ENCODE measurements around the gene GPS1. TPM values are rescaled to one million over a fixed set of nuclear protein-coding genes. Genes with fewer than 3 reads are reported as not detected.

GPS1 gene
- total and polyA plus RNA-seq, 5 donors, result 75.1 to 93.7 (median 87.8) TPM

DNA sequence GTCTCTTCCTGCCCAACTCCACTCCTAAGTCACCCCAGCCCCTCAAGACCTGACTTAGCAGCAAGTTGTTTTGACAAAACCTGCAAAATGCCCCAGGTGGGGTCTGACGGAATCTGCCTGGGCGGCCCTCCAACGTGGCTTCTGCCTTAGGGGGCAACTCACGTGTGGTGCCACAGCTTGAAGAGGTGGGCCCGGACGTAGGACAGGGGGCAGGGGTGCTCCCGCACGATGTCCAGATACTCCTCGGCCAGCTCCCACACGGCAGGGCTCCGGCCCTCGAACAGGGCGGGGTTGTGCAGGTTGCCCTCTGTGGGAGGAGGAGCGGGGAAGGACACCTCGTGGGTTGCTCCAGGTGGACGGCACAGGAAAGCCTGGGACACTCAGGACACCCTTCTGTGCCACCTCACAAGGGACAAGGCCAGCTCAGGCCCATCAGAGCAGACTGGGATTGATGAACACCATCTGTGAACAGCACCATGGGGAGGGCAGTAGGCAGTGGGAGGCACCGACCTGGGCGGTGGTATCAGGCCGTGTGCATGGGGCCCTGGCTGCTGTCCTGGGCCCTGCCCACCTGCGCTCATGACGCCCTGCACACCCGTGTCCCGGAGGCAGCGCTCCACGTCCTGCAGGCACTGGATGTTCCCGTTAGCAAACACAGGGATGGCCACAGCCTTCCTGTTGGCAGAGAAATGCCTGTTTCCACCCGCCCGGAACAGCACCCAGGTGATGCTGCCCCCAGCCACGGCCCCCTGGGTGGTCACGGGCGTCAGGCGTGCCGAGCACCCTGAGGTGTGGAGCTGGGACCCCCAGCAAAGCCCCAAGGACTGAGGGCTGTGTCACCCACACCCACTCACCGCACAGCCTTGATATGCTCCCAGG lies 9.6 kb downstream of the GPS1 start:
- ATAC-seq, result no peak
- intact Hi-C loops (cut with DNase I), result no loop called here
- H3K27me3 ChIP-seq (ENCODE audit: control insufficient read depth, insufficient read depth), result no peaks in the 10 kb centered on the region
- no peaks in the 10 kb centered on the region for H3K9me3 ChIP-seq (ENCODE audit: control insufficient read depth, low read length)
- H3K4me3 ChIP-seq (ENCODE audit: low read length), result no peak overlapping the region
- peak; percentile 9 to 43 (median 41) for DNase-seq
- 86% methylated on average over 34 of the region's 34 CpGs for WGBS
- H3K27ac ChIP-seq (ENCODE audit: low read length), result no peak overlapping the region
- peaks cover 6% of the 10 kb centered on the region for H3K4me1 ChIP-seq (ENCODE audit: control insufficient read depth, insufficient read depth, low read length)

- DNase-seq (peak; percentile 10 to 45 (median 37)), ATAC-seq (no peak)
- peaks cover 6% of the 10 kb centered on the region for H3K4me1 ChIP-seq (ENCODE audit: control insufficient read depth, insufficient read depth, low read length)
- H3K27ac ChIP-seq (ENCODE audit: low read length), result no peak overlapping the region
- H3K9me3 ChIP-seq (ENCODE audit: control insufficient read depth, low read length), result no peaks in the 10 kb centered on the region
- no peaks in the 10 kb centered on the region for H3K27me3 ChIP-seq (ENCODE audit: control insufficient read depth, insufficient read depth)
- 81% methylated on average over 24 of the region's 24 CpGs for WGBS
- intact Hi-C loops (cut with DNase I), result no loop called here
- no peak overlapping the region for H3K4me3 ChIP-seq (ENCODE audit: low read length)
Measured at GRCh38 chr17:82062076-82062983, 10.6 kb downstream of the GPS1 start.

GRCh38 chr17:82062984-82063368 lies 11.3 kb downstream of the GPS1 start:
- Histone ChIP-seq H3K27me3 (ENCODE audit: control insufficient read depth, insufficient read depth) (no peaks in the 10 kb centered on the region), H3K27ac (ENCODE audit: low read length) (no peak overlapping the region), H3K4me1 (ENCODE audit: control insufficient read depth, insufficient read depth, low read length) (peaks cover 6% of the 10 kb centered on the region), H3K9me3 (ENCODE audit: control insufficient read depth, low read length) (no peaks in the 10 kb centered on the region), H3K4me3 (ENCODE audit: low read length) (no peak overlapping the region)
- no peak for ATAC-seq
- intact Hi-C loops (cut with DNase I), result no loop called here
- peak in 2 of 3 donors; percentile 29 to 54 for DNase-seq
- whole genome bisulfite sequencing, result 86% methylated on average over 9 of the region's 9 CpGs

GRCh38 chr17:82063424-82064415 lies 12.0 kb downstream of the GPS1 start:
- ATAC-seq (no peak), DNase-seq (peak in 2 of 3 donors; percentile 6 to 51)
- Histone ChIP-seq H3K4me3 (ENCODE audit: low read length) (no peak overlapping the region), H3K27me3 (ENCODE audit: control insufficient read depth, insufficient read depth) (no peaks in the 10 kb centered on the region), H3K27ac (ENCODE audit: low read length) (no peak overlapping the region), H3K4me1 (ENCODE audit: control insufficient read depth, insufficient read depth, low read length) (peaks cover 6% of the 10 kb centered on the region), H3K9me3 (ENCODE audit: control insufficient read depth, low read length) (no peaks in the 10 kb centered on the region)
- intact Hi-C loops (cut with DNase I), result no loop called here
- 76% methylated on average over 20 of the region's 20 CpGs for WGBS

DNA sequence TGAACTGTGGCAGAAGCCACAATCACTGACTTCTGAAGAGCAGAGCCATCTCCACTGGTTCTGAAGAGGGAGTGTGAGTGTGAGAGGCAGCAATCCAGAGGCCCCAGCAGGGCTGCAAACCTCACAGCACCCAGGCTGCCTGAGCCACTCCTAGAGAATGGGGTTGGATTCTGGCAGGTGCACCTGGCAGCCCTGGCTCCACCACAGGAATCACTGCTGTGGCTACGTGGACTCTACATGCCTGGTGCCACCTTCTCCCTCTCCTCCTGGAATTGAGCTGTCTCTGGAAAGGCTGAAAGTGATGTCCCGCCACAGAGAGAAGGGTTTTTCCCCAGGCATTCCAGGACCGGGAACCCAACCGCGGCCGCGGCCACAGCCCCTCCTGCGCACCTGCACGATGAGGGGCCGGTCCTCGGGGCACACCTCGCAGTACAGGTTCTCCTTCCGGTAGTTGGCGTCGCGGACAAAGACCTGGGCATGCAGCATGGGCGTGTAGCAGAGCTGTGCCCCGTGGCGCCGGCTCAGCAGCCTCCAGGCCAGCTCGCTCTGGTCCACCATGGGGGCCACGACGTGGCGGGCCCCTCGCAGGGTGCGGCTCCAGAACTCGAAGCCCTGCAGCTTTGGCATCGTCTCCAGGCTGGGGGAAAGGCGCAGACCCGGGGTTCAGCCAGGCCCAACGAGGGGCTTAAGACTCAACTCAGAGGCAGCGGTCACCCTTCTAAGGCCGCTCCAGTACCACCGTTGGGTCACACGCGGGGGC lies 12.9 kb downstream of the GPS1 start:
- DNase-seq (peak; percentile 15 to 53 (median 51)), ATAC-seq (no peak)
- H3K27ac ChIP-seq (ENCODE audit: low read length), result no peak overlapping the region
- H3K9me3 ChIP-seq (ENCODE audit: control insufficient read depth, low read length), result no peaks in the 10 kb centered on the region
- peaks cover 6% of the 10 kb centered on the region for H3K4me1 ChIP-seq (ENCODE audit: control insufficient read depth, insufficient read depth, low read length)
- H3K4me3 ChIP-seq (ENCODE audit: low read length), result peak overlapping the region; percentile 91
- H3K27me3 ChIP-seq (ENCODE audit: control insufficient read depth, insufficient read depth), result no peaks in the 10 kb centered on the region
- 41% methylated on average over 36 of the region's 36 CpGs for WGBS
- intact Hi-C loops (cut with DNase I), result no loop called here

GRCh38 chr17:82065193-82065637 lies 13.5 kb downstream of the GPS1 start:
- Histone ChIP-seq H3K27ac (ENCODE audit: low read length) (peak overlapping the region; percentile 10), H3K4me3 (ENCODE audit: low read length) (peak overlapping the region; percentile 91), H3K9me3 (ENCODE audit: control insufficient read depth, low read length) (no peaks in the 10 kb centered on the region), H3K27me3 (ENCODE audit: control insufficient read depth, insufficient read depth) (no peaks in the 10 kb centered on the region), H3K4me1 (ENCODE audit: control insufficient read depth, insufficient read depth, low read length) (peaks cover 6% of the 10 kb centered on the region)
- intact Hi-C loops (cut with DNase I), result no loop called here
- ATAC-seq (peak; percentile 10 to 12), DNase-seq (peak; percentile 36 to 67 (median 57))
- 1% methylated on average over 47 of the region's 47 CpGs for whole genome bisulfite sequencing

DNA sequence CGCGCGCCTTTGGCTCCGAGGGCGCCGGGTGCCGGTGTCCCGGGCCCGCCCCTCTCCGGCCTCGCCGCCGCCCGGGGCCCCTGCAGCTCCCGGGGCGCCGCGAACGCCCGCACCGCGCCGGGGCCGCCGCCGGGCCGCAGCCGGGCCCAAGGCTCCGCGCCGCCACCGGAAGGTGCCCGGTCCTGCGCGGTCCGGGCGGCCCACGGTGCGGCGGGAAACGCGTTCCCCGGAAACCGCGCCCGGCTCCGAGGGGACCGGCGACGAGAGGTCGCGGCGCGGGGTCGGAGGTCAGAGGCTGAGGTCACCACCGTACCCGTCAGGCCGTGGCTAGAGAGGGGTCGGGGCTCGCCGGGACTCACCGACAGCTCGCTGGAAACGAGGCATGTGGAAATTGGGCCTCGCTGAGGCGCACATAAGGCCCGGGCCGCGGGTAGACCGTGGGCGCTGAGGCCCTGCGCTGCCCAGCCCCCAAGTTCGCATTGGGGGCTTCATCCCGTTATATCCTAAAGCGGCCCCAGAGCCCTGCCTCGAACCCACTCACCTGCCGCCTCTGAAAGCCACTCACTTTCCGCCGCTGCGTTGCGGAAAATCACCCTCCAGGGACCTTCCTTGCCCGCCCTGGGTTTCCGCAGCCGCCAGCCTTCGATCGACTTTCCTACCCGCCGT lies 14.1 kb downstream of the GPS1 start, which contains the start of gene DUS1L:
Gene DUS1L, minus strand, starts transcription at position 167 of the 666 bp plus-strand sequence. CDS start 745 bp downstream, outside the sequence.
- intact Hi-C loops (cut with DNase I), result no loop called here
- H3K4me1 ChIP-seq (ENCODE audit: control insufficient read depth, insufficient read depth, low read length), result peaks cover 6% of the 10 kb centered on the region
- peak within 1 kb of the TSS; percentile 73 for H3K27ac ChIP-seq (ENCODE audit: low read length)
- 9% methylated on average over 88 of the region's 88 CpGs for WGBS
- H3K27me3 ChIP-seq (ENCODE audit: control insufficient read depth, insufficient read depth), result no peaks in the 10 kb centered on the region
- DNase-seq, result peak; percentile 64 to 88 (median 86)
- ATAC-seq, result peak; percentile 77 to 78
- no peaks in the 10 kb centered on the region for H3K9me3 ChIP-seq (ENCODE audit: control insufficient read depth, low read length)
- peak within 1 kb of the TSS; percentile 91 for H3K4me3 ChIP-seq (ENCODE audit: low read length)

GRCh38 chr17:82070611-82071010 lies 18.9 kb downstream of the GPS1 start:
- Histone ChIP-seq H3K4me3 (ENCODE audit: low read length) (no peak overlapping the region), H3K9me3 (ENCODE audit: control insufficient read depth, low read length) (no peaks in the 10 kb centered on the region), H3K4me1 (ENCODE audit: control insufficient read depth, insufficient read depth, low read length) (no peaks in the 10 kb centered on the region), H3K27ac (ENCODE audit: low read length) (no peak overlapping the region), H3K27me3 (ENCODE audit: control insufficient read depth, insufficient read depth) (no peaks in the 10 kb centered on the region)
- intact Hi-C loops (cut with DNase I), result no loop called here
- ATAC-seq, result no peak
- DNase-seq, result no peak

- intact Hi-C loops (cut with DNase I), result no loop called here
- Histone ChIP-seq H3K27me3 (ENCODE audit: control insufficient read depth, insufficient read depth) (no peaks in the 10 kb centered on the region), H3K4me1 (ENCODE audit: control insufficient read depth, insufficient read depth, low read length) (no peaks in the 10 kb centered on the region), H3K27ac (ENCODE audit: low read length) (no peak overlapping the region), H3K9me3 (ENCODE audit: control insufficient read depth, low read length) (no peaks in the 10 kb centered on the region), H3K4me3 (ENCODE audit: low read length) (no peak overlapping the region)
- WGBS, result 83% methylated on average over 6 of the region's 6 CpGs
- DNase-seq (peak in 1 of 3 donors; percentile 6), ATAC-seq (no peak)
Measured at GRCh38 chr17:82072827-82073226, 21.1 kb downstream of the GPS1 start.

Measured in right cardiac atrium (tissue), 5 donors.